HG02763 (cell line): Measurements from ENCODE around the gene PHKB.

ENCODE experiments used
- ATAC-seq: cut with Tn5 transposase; IDR thresholded peaks from one replicate; pipeline ENCODE4 v1.9.1; 2021; ENCODE audit warnings: mild to moderate bottlenecking, moderate library complexity; ENCODE audit not compliant: unreplicated experiment

Gene PHKB

GRCh38 chr16:47724115-47724785 lies 263.1 kb downstream of the PHKB start:
- no peak for ATAC-seq

GRCh38 chr16:47725188-47725695 lies 264.1 kb downstream of the PHKB start:
- no peak for ATAC-seq

- ATAC-seq, result no peak
Measured at GRCh38 chr16:47726031-47726675, 265.0 kb downstream of the PHKB start.

- ATAC-seq, result no peak
Measured at GRCh38 chr16:47727131-47727530, 266.0 kb downstream of the PHKB start.

- ATAC-seq, result no peak
Measured at GRCh38 chr16:47728205-47728604, 267.1 kb downstream of the PHKB start.

- ATAC-seq, result no peak
Measured at GRCh38 chr16:47729701-47730100, 268.6 kb downstream of the PHKB start.

GRCh38 chr16:47731252-47731651 lies 270.1 kb downstream of the PHKB start:
- ATAC-seq, result no peak

- no peak for ATAC-seq
Measured at GRCh38 chr16:47732122-47732521, 271.0 kb downstream of the PHKB start.

GRCh38 chr16:47732523-47733111 lies 271.5 kb downstream of the PHKB start:
- ATAC-seq, result no peak

- ATAC-seq, result no peak
Measured at GRCh38 chr16:47734081-47734857, 273.1 kb downstream of the PHKB start.

GRCh38 chr16:47734987-47735594 lies 274.0 kb downstream of the PHKB start:
- ATAC-seq, result no peak

GRCh38 chr16:47750371-47750770 lies 289.2 kb downstream of the PHKB start:
- ATAC-seq, result no peak
